ENCODE results near the gene RFXAP. TPM values are rescaled to one million over a fixed set of nuclear protein-coding genes. Genes with fewer than 3 reads are reported as not detected.

Gene RFXAP
- total and polyA plus RNA-seq, 2 of the 4 experiments (the other 2 are of a cell fraction): 0.54 to 2.7 TPM

- TF ChIP-seq, protein P1, sequence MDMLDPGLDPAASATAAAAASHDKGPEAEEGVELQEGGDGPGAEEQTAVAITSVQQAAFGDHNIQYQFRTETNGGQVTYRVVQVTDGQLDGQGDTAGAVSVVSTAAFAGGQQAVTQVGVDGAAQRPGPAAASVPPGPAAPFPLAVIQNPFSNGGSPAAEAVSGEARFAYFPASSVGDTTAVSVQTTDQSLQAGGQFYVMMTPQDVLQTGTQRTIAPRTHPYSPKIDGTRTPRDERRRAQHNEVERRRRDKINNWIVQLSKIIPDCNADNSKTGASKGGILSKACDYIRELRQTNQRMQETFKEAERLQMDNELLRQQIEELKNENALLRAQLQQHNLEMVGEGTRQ (IDR thresholded peaks at IDR 0.05; ENCODE audit: low read depth, low read length): no peak
These were observed 822 bp upstream of the RFXAP start (continued) for GRCh38 chr13:36817996-36818803.

- BruUV-seq (replicated peaks): no TSS peak
- H2AK9ac ChIP-seq (replicated peaks; ENCODE audit: low read depth, low read length, poor library complexity): peak overlapping the region; percentile 46
- 0 out of 2 replicates have a peak overlapping the region, but pooled peaks have one; percentile 10 for H3K14ac ChIP-seq (replicated peaks; ENCODE audit: low read depth, low read length)
- no peak overlapping the region for H4K5ac ChIP-seq (ENCODE audit: low read depth, low read length)
- peaks cover 8 to 27% of the 10 kb centered on the region in 2 experiments for H3K79me1 ChIP-seq (ENCODE audit: low read depth in 1 of 2, low read length in 2 of 2)
- no peak overlapping the region for H3K18ac ChIP-seq (ENCODE audit: low read depth, low read length)
- no peak overlapping the region for H2BK120ac ChIP-seq (ENCODE audit: low read depth, low read length)
- H2AFZ ChIP-seq (replicated peaks; ENCODE audit: low read length, poor library complexity): peak overlapping the region; percentile 94
- DNase-seq: peak; percentile 36
- H3K4ac ChIP-seq (ENCODE audit: low read depth, low read length): peak overlapping the region; percentile 54; the same call in 1 of the 2 replicates
- H3K23ac ChIP-seq (ENCODE audit: low read depth, low read length): peak overlapping the region; percentile 74
- H3K4me2 ChIP-seq (ENCODE audit: low read depth, low read length): peak overlapping the region; percentile 92
- H3K9me1 ChIP-seq (ENCODE audit: insufficient read depth, low read length): no peaks in the 10 kb centered on the region
- no peaks in the 10 kb centered on the region for H3K9me3 ChIP-seq (ENCODE audit: control insufficient read depth, insufficient read depth, low read length)
- H4K8ac ChIP-seq (ENCODE audit: low read depth in 2 of 2, low read length in 2 of 2): peak overlapping the region; percentile 57 to 97; a peak in 2 of 4 replicates
- dilution Hi-C loops (cut with HindIII; ENCODE audit: low sequenced_read_pairs, unreplicated experiment): no loop called here
- 0% methylated on average over 3 of the region's 20 CpGs; no CpG with 5 or more reads in 1 of the 2 experiments for WGBS, 2 experiments (ENCODE audit: extremely low coverage in 2 of 2, insufficient read length in 1 of 2)
- H2BK20ac ChIP-seq (ENCODE audit: low read depth, low read length): no peak overlapping the region
- in situ Hi-C loops (cut with MboI; ENCODE audit: low sequenced_read_pairs): no loop called here
- H2BK15ac ChIP-seq (ENCODE audit: low read depth, low read length): no peak overlapping the region
- no peaks in the 10 kb centered on the region; the same call in 1 of the 2 replicates for H4K20me1 ChIP-seq (ENCODE audit: insufficient read depth, low read length)
- H2AK5ac ChIP-seq (ENCODE audit: low read depth, low read length): no peak overlapping the region
- H3K27ac ChIP-seq (ENCODE audit: insufficient read depth, low read length): peak overlapping the region; percentile 12; the same call in 1 of the 2 replicates
- H3K4me1 ChIP-seq (ENCODE audit: control insufficient read depth, insufficient read depth, low read length): no peaks in the 10 kb centered on the region
- ChIA-PET POLR2A (ENCODE audit: unreplicated experiment) (no interaction called here), CTCF (no interaction called here)
- H3K36me3 ChIP-seq (ENCODE audit: control insufficient read depth, insufficient read depth, low read length): no peaks in the 10 kb centered on the region
- peak overlapping the region; percentile 5 for H4K91ac ChIP-seq (ENCODE audit: insufficient read depth, low read depth, low read length)
- ATAC-seq (ENCODE audit: low read depth): peak; percentile 12; the same call in 1 of the 2 replicates
- peak overlapping the region; percentile 55 for H3K9ac ChIP-seq (ENCODE audit: low read depth, low read length)
- no peak overlapping the region for H2BK5ac ChIP-seq (ENCODE audit: low read depth, low read length, poor library complexity, severe bottlenecking)
- no peaks in the 10 kb centered on the region for H3K27me3 ChIP-seq (ENCODE audit: control insufficient read depth, insufficient read depth, low read length)
- no peak overlapping the region for H3K56ac ChIP-seq (ENCODE audit: extremely low read depth, insufficient read depth, low read length)
- intact Hi-C loops (cut with micrococcal nuclease): loop anchor here (10.0 kb wide), 1 partner anchor 475 kb away; the partner anchor contains the start of gene SPART
- peak overlapping the region; percentile 85 for H3K4me3 ChIP-seq (ENCODE audit: insufficient read depth, low read depth, low read length)
- TF ChIP-seq RFX5 (IDR thresholded peaks at IDR 0.05; ENCODE audit: low read depth, low read length) (no peak), MAZ (IDR thresholded peaks at IDR 0.05; ENCODE audit: borderline replicate concordance, low read depth, low read length) (no peak)
- TF ChIP-seq, protein P2, sequence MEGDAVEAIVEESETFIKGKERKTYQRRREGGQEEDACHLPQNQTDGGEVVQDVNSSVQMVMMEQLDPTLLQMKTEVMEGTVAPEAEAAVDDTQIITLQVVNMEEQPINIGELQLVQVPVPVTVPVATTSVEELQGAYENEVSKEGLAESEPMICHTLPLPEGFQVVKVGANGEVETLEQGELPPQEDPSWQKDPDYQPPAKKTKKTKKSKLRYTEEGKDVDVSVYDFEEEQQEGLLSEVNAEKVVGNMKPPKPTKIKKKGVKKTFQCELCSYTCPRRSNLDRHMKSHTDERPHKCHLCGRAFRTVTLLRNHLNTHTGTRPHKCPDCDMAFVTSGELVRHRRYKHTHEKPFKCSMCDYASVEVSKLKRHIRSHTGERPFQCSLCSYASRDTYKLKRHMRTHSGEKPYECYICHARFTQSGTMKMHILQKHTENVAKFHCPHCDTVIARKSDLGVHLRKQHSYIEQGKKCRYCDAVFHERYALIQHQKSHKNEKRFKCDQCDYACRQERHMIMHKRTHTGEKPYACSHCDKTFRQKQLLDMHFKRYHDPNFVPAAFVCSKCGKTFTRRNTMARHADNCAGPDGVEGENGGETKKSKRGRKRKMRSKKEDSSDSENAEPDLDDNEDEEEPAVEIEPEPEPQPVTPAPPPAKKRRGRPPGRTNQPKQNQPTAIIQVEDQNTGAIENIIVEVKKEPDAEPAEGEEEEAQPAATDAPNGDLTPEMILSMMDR (conservative IDR thresholded peaks at IDR 0.05; ENCODE audit: low read depth, low read length): no peak
These were observed 693 bp downstream of the RFXAP start for GRCh38 chr13:36819739-36820090.

Measured in IMR-90 (cell line).